Measurements from ENCODE around the gene DSG4. TPM values are rescaled to one million over a fixed set of nuclear protein-coding genes. Genes with fewer than 3 reads are reported as not detected.

DSG4 gene
- polyA plus RNA-seq, 2 of the 4 experiments (the other 2 are of a cell fraction), result 0.03 TPM; not detected in 1

DNA sequence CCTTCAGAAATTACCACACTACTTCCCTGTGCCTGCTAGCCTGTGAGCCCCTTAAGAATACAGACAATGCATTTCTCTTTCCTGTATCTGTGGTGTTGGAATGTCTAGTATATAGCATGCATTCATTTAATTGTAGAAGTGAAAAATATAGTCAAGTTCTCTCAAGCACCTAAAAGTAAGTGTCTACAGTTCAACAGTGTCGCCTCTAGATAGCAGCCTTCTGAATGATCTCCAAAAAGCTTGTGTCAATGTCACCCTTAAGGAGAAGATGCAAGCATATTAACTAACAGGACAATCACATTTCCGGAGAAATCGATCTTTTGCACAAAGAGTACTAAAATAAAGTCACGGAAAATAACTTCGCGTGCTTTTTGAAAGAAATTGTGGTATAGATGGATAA is 43.5 kb downstream of the DSG4 start:
- Histone ChIP-seq H3K9me3 (no peaks in the 10 kb centered on the region), H3K27ac (no peak overlapping the region), H3K4me1 (no peaks in the 10 kb centered on the region), H3K4me2 (no peak overlapping the region), H3K4me3 (no peak overlapping the region)
- FAIRE-seq, result no peak
- ChIA-PET POLR2A (no interaction called here), CTCF (interaction anchor here (1.0 kb wide), 1 partner anchor 123 kb away, joined by 3 read pairs; no protein-coding TSS in a partner anchor)
- no peak for DNase-seq (ENCODE audit: low read depth in 1 of 2, low spot score in 1 of 2)
- 87% methylated on average over 6 of the region's 6 CpGs for WGBS (ENCODE audit: missing lambda C conversion rate)
- ATAC-seq, result no peak
- TF ChIP-seq POLR2AphosphoS2 (conservative IDR thresholded peaks at IDR 0.05; ENCODE audit: low read length) (no peak), HDAC2 (IDR thresholded peaks at IDR 0.05) (no peak), CEBPB (IDR thresholded peaks at IDR 0.05) (no peak), HEYL (CRISPR knock-in tag; IDR thresholded peaks at IDR 0.05) (no peak), GATA3 (IDR thresholded peaks at IDR 0.05; ENCODE audit: borderline replicate concordance) (no peak), EHMT2 (IDR thresholded peaks at IDR 0.05; ENCODE audit: low read depth) (no peak), EHF (CRISPR knock-in tag; IDR thresholded peaks at IDR 0.05) (no peak), HOXB13 (CRISPR knock-in tag; IDR thresholded peaks at IDR 0.05; ENCODE audit: low read depth) (no peak), ZC3H11A (IDR thresholded peaks at IDR 0.05) (no peak), MAZ (IDR thresholded peaks at IDR 0.05; ENCODE audit: borderline replicate concordance, low read depth, low read length) (no peak), RFX5 (IDR thresholded peaks at IDR 0.05) (no peak), KDM1A (IDR thresholded peaks at IDR 0.05; ENCODE audit: low read depth) (no peak), SREBF2 (IDR thresholded peaks at IDR 0.05) (no peak)
- TF ChIP-seq, protein P1, sequence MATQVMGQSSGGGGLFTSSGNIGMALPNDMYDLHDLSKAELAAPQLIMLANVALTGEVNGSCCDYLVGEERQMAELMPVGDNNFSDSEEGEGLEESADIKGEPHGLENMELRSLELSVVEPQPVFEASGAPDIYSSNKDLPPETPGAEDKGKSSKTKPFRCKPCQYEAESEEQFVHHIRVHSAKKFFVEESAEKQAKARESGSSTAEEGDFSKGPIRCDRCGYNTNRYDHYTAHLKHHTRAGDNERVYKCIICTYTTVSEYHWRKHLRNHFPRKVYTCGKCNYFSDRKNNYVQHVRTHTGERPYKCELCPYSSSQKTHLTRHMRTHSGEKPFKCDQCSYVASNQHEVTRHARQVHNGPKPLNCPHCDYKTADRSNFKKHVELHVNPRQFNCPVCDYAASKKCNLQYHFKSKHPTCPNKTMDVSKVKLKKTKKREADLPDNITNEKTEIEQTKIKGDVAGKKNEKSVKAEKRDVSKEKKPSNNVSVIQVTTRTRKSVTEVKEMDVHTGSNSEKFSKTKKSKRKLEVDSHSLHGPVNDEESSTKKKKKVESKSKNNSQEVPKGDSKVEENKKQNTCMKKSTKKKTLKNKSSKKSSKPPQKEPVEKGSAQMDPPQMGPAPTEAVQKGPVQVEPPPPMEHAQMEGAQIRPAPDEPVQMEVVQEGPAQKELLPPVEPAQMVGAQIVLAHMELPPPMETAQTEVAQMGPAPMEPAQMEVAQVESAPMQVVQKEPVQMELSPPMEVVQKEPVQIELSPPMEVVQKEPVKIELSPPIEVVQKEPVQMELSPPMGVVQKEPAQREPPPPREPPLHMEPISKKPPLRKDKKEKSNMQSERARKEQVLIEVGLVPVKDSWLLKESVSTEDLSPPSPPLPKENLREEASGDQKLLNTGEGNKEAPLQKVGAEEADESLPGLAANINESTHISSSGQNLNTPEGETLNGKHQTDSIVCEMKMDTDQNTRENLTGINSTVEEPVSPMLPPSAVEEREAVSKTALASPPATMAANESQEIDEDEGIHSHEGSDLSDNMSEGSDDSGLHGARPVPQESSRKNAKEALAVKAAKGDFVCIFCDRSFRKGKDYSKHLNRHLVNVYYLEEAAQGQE (IDR thresholded peaks at IDR 0.05), result no peak
- TF ChIP-seq, protein P2, sequence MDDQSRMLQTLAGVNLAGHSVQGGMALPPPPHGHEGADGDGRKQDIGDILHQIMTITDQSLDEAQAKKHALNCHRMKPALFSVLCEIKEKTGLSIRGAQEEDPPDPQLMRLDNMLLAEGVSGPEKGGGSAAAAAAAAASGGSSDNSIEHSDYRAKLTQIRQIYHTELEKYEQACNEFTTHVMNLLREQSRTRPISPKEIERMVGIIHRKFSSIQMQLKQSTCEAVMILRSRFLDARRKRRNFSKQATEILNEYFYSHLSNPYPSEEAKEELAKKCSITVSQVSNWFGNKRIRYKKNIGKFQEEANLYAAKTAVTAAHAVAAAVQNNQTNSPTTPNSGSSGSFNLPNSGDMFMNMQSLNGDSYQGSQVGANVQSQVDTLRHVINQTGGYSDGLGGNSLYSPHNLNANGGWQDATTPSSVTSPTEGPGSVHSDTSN (IDR thresholded peaks at IDR 0.05), result no peak
- TF ChIP-seq, protein P3, sequence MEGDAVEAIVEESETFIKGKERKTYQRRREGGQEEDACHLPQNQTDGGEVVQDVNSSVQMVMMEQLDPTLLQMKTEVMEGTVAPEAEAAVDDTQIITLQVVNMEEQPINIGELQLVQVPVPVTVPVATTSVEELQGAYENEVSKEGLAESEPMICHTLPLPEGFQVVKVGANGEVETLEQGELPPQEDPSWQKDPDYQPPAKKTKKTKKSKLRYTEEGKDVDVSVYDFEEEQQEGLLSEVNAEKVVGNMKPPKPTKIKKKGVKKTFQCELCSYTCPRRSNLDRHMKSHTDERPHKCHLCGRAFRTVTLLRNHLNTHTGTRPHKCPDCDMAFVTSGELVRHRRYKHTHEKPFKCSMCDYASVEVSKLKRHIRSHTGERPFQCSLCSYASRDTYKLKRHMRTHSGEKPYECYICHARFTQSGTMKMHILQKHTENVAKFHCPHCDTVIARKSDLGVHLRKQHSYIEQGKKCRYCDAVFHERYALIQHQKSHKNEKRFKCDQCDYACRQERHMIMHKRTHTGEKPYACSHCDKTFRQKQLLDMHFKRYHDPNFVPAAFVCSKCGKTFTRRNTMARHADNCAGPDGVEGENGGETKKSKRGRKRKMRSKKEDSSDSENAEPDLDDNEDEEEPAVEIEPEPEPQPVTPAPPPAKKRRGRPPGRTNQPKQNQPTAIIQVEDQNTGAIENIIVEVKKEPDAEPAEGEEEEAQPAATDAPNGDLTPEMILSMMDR (IDR thresholded peaks at IDR 0.05), result no peak
- TF ChIP-seq, protein P4, sequence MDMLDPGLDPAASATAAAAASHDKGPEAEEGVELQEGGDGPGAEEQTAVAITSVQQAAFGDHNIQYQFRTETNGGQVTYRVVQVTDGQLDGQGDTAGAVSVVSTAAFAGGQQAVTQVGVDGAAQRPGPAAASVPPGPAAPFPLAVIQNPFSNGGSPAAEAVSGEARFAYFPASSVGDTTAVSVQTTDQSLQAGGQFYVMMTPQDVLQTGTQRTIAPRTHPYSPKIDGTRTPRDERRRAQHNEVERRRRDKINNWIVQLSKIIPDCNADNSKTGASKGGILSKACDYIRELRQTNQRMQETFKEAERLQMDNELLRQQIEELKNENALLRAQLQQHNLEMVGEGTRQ (IDR thresholded peaks at IDR 0.05), result no peak

DNA sequence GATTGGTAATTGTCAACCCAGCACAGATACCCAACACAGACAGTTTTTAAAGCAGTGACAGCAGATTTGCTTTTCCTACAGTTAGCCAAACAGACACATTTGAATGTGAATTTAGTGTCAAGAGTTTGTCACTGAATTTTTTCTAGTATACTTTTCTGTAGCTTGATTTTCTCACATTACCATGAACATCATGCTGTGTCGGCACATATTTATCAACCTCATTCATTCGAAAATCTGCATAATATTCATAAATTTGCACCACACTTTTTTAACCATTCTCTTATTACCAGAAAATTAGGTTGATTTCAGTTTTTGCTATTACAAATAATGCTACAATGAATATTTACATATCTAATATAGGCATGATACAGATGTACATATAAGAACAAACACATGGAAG is 43.9 kb downstream of the DSG4 start:
- no peak for FAIRE-seq
- POLR2A ChIA-PET, result no interaction called here
- CTCF ChIA-PET, result interaction anchor here (1.0 kb wide), 1 partner anchor 122 kb away, joined by 3 read pairs; no protein-coding TSS in a partner anchor

More for the DNA sequence above, 43.9 kb downstream of the DSG4 start:
- DNase-seq (ENCODE audit: low read depth in 1 of 2, low spot score in 1 of 2), result no peak
- H3K9me3 ChIP-seq, result no peaks in the 10 kb centered on the region
- H3K4me2 ChIP-seq, result no peak overlapping the region
- WGBS (ENCODE audit: missing lambda C conversion rate), result 66% methylated on average over 2 of the region's 2 CpGs
- no peak for ATAC-seq
- no peak overlapping the region for H3K27ac ChIP-seq
- no peaks in the 10 kb centered on the region for H3K4me1 ChIP-seq
- no peak overlapping the region for H3K4me3 ChIP-seq
- TF ChIP-seq MAFK (IDR thresholded peaks at IDR 0.05; ENCODE audit: partially characterized antibody) (peak; percentile 59), RCOR1 (IDR thresholded peaks at IDR 0.05; ENCODE audit: low read depth, low read length) (no peak)
